Measurements from ENCODE around the gene URI1.

DNA sequence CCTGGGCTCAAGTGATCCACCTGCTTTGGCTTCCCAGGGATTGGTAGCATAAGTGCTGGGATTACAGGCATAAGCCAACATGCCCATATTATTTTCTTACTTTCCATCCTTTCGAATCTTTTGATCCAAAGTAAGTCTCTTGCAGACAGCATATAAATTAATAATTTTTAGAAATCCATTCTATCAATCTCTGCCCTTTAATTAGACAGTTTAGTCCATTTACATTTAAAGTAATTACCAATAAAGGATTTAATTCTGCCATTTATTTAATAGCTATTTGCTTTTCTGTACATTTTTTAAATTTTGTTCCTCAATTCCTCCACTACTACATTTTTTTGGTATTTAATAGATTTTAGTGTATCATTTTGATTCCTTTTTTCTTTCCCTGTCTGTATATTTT is 7.3 kb upstream of the URI1 start:
- TF ChIP-seq CTCF (IDR thresholded peaks at IDR 0.05), result no peak
- TF ChIP-seq POLR2A (IDR thresholded peaks at IDR 0.05), result no peak

All from thyroid gland (tissue), 4 donors.